Osteoblast (primary cell): ENCODE results near the gene MGAM2. TPM values are rescaled to one million over a fixed set of nuclear protein-coding genes. Genes with fewer than 3 reads are reported as not detected.
"Not testable (repeated sequence)": the region's sequence is repeated elsewhere in the genome, so short reads cannot be mapped to it uniquely, and the experiment has no call there.

Source experiments
- DNase-seq: peaks from one replicate; pipeline ENCODE4 v3.0.0; 2011; ENCODE audit warnings: low spot score, mixed read lengths; ENCODE audit not compliant: insufficient read length; ENCODE audit errors: missing footprints
- H2AFZ ChIP-seq: 2 replicates; pipeline ENCODE4 v1.6.0; 2011; ENCODE audit warnings: mild to moderate bottlenecking, low read length
- H3K27ac ChIP-seq: 2 replicates; pipeline ENCODE4 v1.5.1; 2011; ENCODE audit warnings: mild to moderate bottlenecking, low read depth, low read length, moderate library complexity
- H3K27me3 ChIP-seq: 2 replicates; pipeline ENCODE4 v1.6.0; 2012; ENCODE audit warnings: mild to moderate bottlenecking, control low read depth, inconsistent platforms, low read length, moderate library complexity; ENCODE audit not compliant: insufficient read depth
- H3K36me3 ChIP-seq: 2 replicates; pipeline ENCODE4 v1.5.1; 2011; ENCODE audit warnings: mild to moderate bottlenecking, low read length, control low read depth, moderate library complexity; ENCODE audit not compliant: insufficient read depth
- H3K4me1 ChIP-seq: 2 replicates; pipeline ENCODE4 v1.5.1; 2011; ENCODE audit warnings: mild to moderate bottlenecking, low read length, control low read depth, moderate library complexity; ENCODE audit not compliant: insufficient read depth
- H3K4me2 ChIP-seq: 2 replicates; pipeline ENCODE4 v1.6.0; 2011; ENCODE audit warnings: mild to moderate bottlenecking, low read length; ENCODE audit not compliant: insufficient read depth
- H3K4me3 ChIP-seq: fragments of 200-600 bp; sonication (generic); 3 replicates; pipeline ENCODE4 v1.5.1; 2012; ENCODE audit warnings: mild to moderate bottlenecking, low read length, inconsistent platforms; ENCODE audit not compliant: insufficient read depth
- H3K79me2 ChIP-seq: 2 replicates; pipeline ENCODE4 v1.6.0; 2012; ENCODE audit warnings: mild to moderate bottlenecking, low read length, control low read depth, inconsistent platforms; ENCODE audit not compliant: insufficient read depth
- H3K9me3 ChIP-seq: 2 replicates; pipeline ENCODE4 v1.5.1; 2011; ENCODE audit warnings: low read depth, low read length, control low read depth
- H4K20me1 ChIP-seq: 2 replicates; pipeline ENCODE4 v1.6.0; 2012; ENCODE audit warnings: mild to moderate bottlenecking, low read length, control low read depth; ENCODE audit not compliant: insufficient read depth
- CTCF ChIP-seq: IDR thresholded peaks from 2 replicates; pipeline ENCODE4 v1.5.1; 2011; ENCODE audit warnings: mild to moderate bottlenecking, low read depth, low read length, moderate library complexity; ENCODE audit errors: extremely low read depth
- total RNA-seq: library from RNA; depleted of rRNA; stranded (reverse); fragments of >200 nt; gene quantifications from 2 replicates; pipeline ENCODE4 v1.2.3, GENCODE V29; 2012

MGAM2 gene
- total RNA-seq, 1 donor, result not detected

- H3K27me3 ChIP-seq, result no peaks in the 10 kb centered on the region
- no peaks in the 10 kb centered on the region for H3K79me2 ChIP-seq
- H3K9me3 ChIP-seq, result no peaks in the 10 kb centered on the region
- H3K27ac ChIP-seq, result no peak overlapping the region
- no peak overlapping the region for H3K4me2 ChIP-seq
- H4K20me1 ChIP-seq, result no peaks in the 10 kb centered on the region
- H3K4me3 ChIP-seq, result no peak overlapping the region
- no peaks in the 10 kb centered on the region for H3K36me3 ChIP-seq
- no peak for TF ChIP-seq CTCF
- DNase-seq, result no peak
- no peaks in the 10 kb centered on the region for H3K4me1 ChIP-seq
- H2AFZ ChIP-seq, result no peak overlapping the region
Observed at GRCh38 chr7:142100634-142101033, 10.9 kb upstream of the MGAM2 start.

GRCh38 chr7:142101794-142102193 lies 9.7 kb upstream of the MGAM2 start:
- H3K4me1 ChIP-seq, H3K4me2 ChIP-seq, H3K27me3 ChIP-seq, H3K27ac ChIP-seq, DNase-seq, H3K4me3 ChIP-seq, H3K79me2 ChIP-seq, H4K20me1 ChIP-seq, H3K9me3 ChIP-seq, H3K36me3 ChIP-seq, H2AFZ ChIP-seq: not testable (repeated sequence)

GRCh38 chr7:142104550-142105527 lies 6.7 kb upstream of the MGAM2 start:
- Histone ChIP-seq H2AFZ (no peak overlapping the region), H4K20me1 (no peaks in the 10 kb centered on the region), H3K4me3 (no peak overlapping the region), H3K36me3 (no peaks in the 10 kb centered on the region), H3K4me1 (no peaks in the 10 kb centered on the region), H3K4me2 (peak overlapping the region; percentile 24), H3K79me2 (no peaks in the 10 kb centered on the region), H3K27ac (no peak overlapping the region), H3K27me3 (no peaks in the 10 kb centered on the region), H3K9me3 (no peaks in the 10 kb centered on the region)
- TF ChIP-seq CTCF, result no peak
- no peak for DNase-seq

GRCh38 chr7:142108728-142109505 lies 2.6 kb upstream of the MGAM2 start:
- Histone ChIP-seq H3K4me2 (no peak overlapping the region), H3K27me3 (peaks cover 4% of the 10 kb centered on the region), H4K20me1 (no peaks in the 10 kb centered on the region), H3K79me2 (no peaks in the 10 kb centered on the region), H3K27ac (no peak overlapping the region), H3K9me3 (no peaks in the 10 kb centered on the region), H3K4me3 (no peak overlapping the region), H2AFZ (no peak overlapping the region), H3K4me1 (no peaks in the 10 kb centered on the region), H3K36me3 (no peaks in the 10 kb centered on the region)
- no peak for TF ChIP-seq CTCF
- DNase-seq, result no peak
